Stimulated activated CD8-positive, alpha-beta memory T cell treated with anti-CD3 and anti-CD28 coated beads, Interleukin-15, amount 100 ng/mL, for 48 hours (primary cell): ENCODE measurements around the gene GCGR.

ENCODE experiments used
- DNase-seq, 2 donors: peaks; one replicate each; pipeline ENCODE4 v3.0.0-alpha.2; 2020; ENCODE audit warnings: low read depth in 2 of 2

Gene GCGR

GRCh38 chr17:81846743-81847689 is 43.1 kb downstream of the GCGR start:
- DNase-seq: no peak

- DNase-seq: no peak
Observed at GRCh38 chr17:81849457-81849856, 45.5 kb downstream of the GCGR start.

- no peak for DNase-seq
Observed at GRCh38 chr17:81851423-81851822, 47.5 kb downstream of the GCGR start.

- DNase-seq: no peak
Observed at GRCh38 chr17:81852237-81852636, 48.3 kb downstream of the GCGR start.

GRCh38 chr17:81854974-81855774 is 51.2 kb downstream of the GCGR start:
- DNase-seq: no peak

GRCh38 chr17:81858170-81858966 is 54.4 kb downstream of the GCGR start:
- no peak for DNase-seq

- no peak for DNase-seq
Observed at GRCh38 chr17:81858967-81859905, 55.3 kb downstream of the GCGR start.

GRCh38 chr17:81859906-81860755 is 56.2 kb downstream of the GCGR start, which contains the start of gene P4HB:
P4HB (minus strand) TSS chr17:81860535; CDS start chr17:81860471, 64 bp downstream.
- peak in 1 of 2 donors; percentile 97 for DNase-seq

- DNase-seq: peak; percentile 98 to 99
Observed at GRCh38 chr17:81860756-81861568, 57.0 kb downstream of the GCGR start.

- DNase-seq: no peak
Observed at GRCh38 chr17:81863123-81863675, 59.2 kb downstream of the GCGR start.
